Hematopoietic multipotent progenitor cell treated with erythropoietin and hydrocortisone succinate and interleukin-3 and kit ligand, for 4 days (in vitro differentiated cells): ENCODE data around the gene TXNDC2.
"Not testable (repeated sequence)": the region's sequence is repeated elsewhere in the genome, so short reads cannot be mapped to it uniquely, and the experiment has no call there.

Experiments used
- DNase-seq: peaks from one replicate; pipeline ENCODE4 v3.0.0-alpha.2; 2015

The TXNDC2 gene

DNA sequence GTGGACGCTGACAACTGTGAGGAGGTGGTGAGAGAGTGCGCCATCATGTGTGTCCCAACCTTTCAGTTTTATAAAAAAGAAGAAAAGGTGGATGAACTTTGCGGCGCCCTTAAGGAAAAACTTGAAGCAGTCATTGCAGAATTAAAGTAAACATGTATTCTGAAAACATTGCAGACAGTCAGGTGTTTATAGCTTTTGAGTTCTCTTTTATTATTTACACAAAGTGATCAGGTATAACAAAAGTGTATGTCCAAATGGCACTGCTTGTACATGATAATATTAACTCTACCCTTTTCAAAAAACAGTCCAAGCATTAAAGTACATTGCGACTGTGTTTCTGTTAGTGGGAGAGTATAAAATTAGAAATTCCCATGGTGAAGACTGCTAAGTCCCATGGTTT, 2.2 kb downstream of the TXNDC2 start:
- DNase-seq, result no peak

DNA sequence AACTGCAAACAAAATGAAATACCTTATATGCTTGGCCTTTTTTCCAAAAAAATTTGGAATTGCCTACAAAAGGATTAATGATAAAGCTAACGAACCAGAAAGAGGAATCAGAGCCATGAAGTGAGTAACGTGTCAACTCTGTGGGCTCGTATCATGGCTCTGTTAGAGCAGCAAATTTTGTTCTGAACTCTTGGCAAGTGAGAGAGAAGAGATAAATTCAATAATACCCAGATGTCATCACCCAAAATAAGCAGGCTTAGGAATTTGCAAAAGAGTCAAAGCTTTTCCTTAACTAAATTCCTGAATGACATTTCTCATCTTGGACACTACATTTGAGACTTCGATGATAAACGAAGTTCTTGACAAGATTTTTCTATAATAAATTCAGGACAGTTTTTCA, 4.4 kb downstream of the TXNDC2 start:
- DNase-seq, result no peak

- peak; percentile 78 for DNase-seq
These were observed 5.2 kb downstream of the TXNDC2 start for GRCh38 chr18:9890957-9891356.

GRCh38 chr18:9891515-9891914, 5.7 kb downstream of the TXNDC2 start:
- DNase-seq, result not testable (repeated sequence)

GRCh38 chr18:9894454-9895068, 8.8 kb downstream of the TXNDC2 start:
- no peak for DNase-seq

DNA sequence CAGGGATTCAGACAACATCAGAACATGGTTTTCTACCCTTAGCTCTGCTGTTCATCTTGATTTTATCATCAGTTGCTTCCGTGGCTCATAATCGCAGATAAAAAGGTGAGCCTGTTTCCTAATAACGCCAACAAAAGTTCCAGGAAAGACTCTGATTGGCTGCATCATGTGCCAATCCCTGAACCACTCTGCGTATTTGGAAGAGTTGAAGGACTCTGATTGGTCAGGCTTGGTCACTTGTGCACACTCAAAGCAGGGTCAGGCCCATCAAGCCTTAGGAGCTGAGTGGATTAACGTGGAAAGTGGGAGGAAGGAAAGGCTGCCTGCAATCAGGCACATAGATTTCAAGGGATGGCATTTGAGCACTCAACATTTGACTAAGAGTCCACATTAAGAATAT, 11.4 kb downstream of the TXNDC2 start:
- DNase-seq, result no peak

DNA sequence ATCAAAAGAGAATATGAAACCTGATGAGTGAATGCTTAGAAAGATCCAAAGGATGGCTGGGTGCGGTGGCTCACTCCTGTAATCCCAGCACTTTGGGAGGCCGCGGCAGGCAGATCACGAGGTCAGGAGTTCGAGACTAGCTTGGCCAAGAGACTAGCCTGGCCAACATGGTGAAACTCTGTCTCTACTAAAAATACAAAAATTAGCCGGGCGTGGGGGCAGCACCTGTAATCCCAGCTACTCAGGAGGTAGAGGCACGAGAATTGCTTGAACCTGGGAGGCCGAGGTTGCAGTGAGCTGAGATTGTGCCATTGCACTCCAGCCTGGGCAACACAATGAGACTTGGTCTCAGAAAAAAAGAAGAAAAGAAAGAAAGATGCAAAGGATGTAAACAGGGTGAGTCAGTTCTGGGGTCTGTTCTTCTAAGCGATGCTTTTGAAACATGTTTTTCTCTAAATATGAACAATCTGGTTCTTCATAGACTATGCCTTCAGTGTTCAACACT, 12.1 kb downstream of the TXNDC2 start:
- DNase-seq, result not testable (repeated sequence)

GRCh38 chr18:9898792-9899549, 13.2 kb downstream of the TXNDC2 start:
- peak; percentile 91 for DNase-seq

DNA sequence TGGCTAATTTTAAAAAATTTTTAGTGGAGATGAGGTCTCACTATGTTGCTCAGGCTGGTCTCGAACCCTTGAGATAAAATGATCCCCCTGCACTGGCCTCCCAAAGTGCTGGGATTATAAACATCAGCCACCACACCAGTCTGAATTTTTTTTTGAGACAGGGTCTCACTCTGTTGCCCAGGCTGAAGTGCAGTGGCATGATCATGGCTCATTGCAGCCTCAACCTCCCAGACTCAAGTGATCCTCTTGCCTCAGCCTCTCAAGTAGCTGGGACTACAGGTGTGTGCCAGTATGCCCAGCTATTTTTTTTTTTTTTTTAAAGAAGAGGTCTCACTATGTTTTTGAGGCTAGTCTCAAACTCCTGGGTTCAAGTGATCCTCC, 13.8 kb downstream of the TXNDC2 start:
- not testable (repeated sequence) for DNase-seq

DNA sequence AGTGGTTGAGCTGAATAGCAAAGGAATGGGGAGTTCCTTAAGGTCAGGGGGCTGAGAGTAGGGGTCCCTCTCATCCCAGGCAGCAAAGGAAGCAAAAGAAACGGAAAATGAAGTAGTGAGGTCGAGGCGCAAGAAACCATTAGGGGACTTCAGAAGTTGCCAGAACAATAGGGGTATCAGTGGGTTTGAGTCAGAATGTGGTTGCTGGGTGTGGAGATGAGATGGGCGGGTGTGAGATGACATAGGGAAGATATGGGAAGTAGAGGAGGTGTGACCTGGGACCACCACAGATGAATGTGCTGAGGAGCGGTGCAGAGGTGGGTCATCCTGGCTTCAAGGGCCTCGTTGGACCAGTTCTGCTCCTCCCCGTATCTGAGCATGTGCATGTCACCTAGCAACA, 14.9 kb downstream of the TXNDC2 start:
- DNase-seq, result no peak

GRCh38 chr18:9901377-9901776, 15.6 kb downstream of the TXNDC2 start:
- no peak for DNase-seq

- not testable (repeated sequence) for DNase-seq
These were observed 16.5 kb downstream of the TXNDC2 start for GRCh38 chr18:9902264-9902663.

DNA sequence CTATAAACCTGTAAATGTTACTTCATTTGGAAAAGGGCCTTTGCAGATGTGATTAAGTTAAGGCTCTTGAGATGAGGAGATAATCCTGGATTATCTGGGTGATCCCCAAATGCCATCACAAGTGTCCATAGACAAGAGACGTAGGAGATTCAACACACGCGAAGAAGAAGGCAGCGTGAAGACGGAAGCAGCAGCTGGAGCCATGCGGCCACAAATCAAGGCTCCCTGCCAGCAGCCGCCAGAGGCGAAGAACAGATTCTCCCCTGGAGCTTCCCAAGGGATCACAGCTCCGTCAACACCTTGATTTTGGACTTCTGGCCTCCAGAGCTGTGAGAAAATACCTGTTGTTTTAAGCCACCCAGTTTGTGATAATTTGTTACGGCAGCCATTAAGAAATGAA, 17.1 kb downstream of the TXNDC2 start:
- no peak for DNase-seq

GRCh38 chr18:9905401-9905922, 19.7 kb downstream of the TXNDC2 start:
- DNase-seq, result peak; percentile 50

- DNase-seq, result peak; percentile 77
These were observed 20.7 kb downstream of the TXNDC2 start for GRCh38 chr18:9906481-9906880.

DNA sequence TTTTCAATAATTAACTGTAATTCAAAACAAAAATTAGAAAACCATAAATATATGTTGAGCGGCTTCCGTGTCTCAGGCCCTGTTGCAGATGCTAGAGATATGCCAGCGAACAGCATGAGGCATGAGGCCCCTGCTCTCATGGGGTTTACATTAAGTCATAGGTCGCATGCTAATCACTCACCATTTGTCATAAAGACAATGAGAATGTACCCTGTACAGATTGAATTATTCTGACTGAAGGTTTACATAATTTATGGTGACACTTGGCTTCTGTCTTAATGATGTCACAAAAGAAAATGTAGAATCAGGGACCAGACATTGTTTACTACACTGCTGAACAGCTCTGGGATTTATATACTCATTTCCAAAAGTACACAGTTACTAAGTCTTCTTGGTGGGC, 22.1 kb downstream of the TXNDC2 start:
- no peak for DNase-seq

- no peak for DNase-seq
These were observed 24.3 kb downstream of the TXNDC2 start for GRCh38 chr18:9910071-9910470.

DNA sequence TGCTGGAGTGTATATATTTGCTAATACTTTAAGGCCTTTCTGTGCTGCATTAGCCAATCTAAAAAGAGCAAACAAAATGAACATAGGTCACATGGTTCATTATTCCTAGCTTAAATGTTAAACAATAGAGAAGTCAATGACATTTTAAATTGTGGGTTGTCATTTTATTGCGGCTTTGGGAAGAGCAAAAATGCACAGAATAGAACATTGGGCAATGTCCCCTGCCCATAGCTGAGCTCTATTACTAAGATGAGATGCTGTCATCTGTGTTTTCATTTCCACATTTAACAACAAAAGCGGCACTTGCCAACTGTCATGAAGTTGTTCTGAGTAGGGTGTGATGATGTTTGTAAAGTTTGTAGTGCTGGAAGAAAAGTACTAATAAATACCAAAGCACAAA, 24.9 kb downstream of the TXNDC2 start:
- no peak for DNase-seq

GRCh38 chr18:9911226-9911625, 25.5 kb downstream of the TXNDC2 start:
- no peak for DNase-seq

DNA sequence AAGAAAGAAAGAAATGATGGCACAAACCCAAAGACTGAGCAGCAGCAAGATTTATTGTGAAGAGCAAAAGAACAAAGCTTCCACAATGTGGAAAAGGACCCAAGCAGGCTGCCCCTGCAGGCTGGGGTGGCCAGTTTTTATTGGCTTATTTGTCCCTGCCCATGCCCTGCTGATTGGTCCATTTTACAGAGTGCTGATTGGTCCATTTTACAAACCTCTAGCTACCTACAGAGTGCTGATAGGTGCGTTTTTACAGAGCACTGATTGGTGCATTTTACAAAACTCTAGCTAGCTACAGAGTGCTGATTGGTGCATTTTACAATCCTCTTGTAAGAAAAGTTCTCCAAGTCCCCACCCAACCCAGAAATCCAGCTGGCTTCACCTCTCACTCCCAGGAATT, 26.5 kb downstream of the TXNDC2 start:
- not testable (repeated sequence) for DNase-seq

DNA sequence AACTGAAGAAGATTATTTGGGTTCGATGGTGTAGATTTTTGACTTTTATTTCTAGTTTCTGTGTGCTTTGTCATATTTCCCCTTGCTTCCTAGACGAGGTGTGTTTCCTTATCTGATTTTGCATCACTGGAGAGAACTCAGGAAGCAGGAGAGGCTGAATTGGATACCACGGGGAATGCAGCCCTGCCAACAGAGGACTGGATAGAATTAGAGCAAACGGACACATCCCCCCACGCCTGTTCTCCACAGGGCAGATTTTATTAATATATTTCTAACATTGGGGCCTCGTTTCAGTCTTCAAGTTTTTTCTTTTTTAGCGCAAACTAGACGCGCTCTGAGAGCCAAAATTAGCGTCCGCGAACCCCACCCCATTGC, 27.4 kb downstream of the TXNDC2 start:
- no peak for DNase-seq

- peak; percentile 98 for DNase-seq
These were observed 28.0 kb downstream of the TXNDC2 start, which contains the start of gene VAPA for GRCh38 chr18:9913526-9914333. Gene VAPA, plus strand, starts transcription at chr18:9914016. Its CDS starts 241 bp downstream, at chr18:9914257.

DNA sequence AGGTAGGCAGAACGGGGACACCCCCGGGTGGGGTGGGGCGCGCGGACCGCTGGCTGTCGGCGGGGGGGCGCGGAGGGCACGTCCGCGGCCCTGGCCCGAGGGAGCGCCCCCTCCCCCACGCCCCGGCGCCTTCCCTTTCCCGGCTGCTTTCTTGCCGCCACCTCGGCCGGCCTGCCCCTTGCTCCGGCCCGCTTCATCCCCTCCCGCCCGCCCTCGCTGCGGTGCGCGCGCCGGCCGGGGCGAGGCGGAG, 28.5 kb downstream of the TXNDC2 start:
- DNase-seq, result no peak
